SK-N-SH (cell line): Measurements from ENCODE around the gene GUCY2C. TPM values are rescaled to one million over a fixed set of nuclear protein-coding genes. Genes with fewer than 3 reads are reported as not detected.

Source experiments
- CTCF ChIA-PET: fragments of 300-600, 350-600 bp; formaldehyde crosslinking; extraction: SDS; loops from one replicate; lab custom pipeline; 2021; lab: Yijun Ruan, JAX
- POLR2A ChIA-PET: fragments of 350-600 bp; sonication (Branson Sonifier 250); formaldehyde crosslinking; extraction: SDS; loops from one replicate; lab custom pipeline; 2020; ENCODE audit warnings: antibody characterized with exemption, inconsistent platforms; lab: Yijun Ruan, JAX
- DNase-seq: peaks from one replicate; pipeline ENCODE4 v3.0.0; 2012
- H2AFZ ChIP-seq: fragments of 200-600 bp; sonication (generic); 2 replicates; pipeline ENCODE4 v1.8.1; 2016; ENCODE audit warnings: antibody characterized with exemption, mild to moderate bottlenecking, low read depth
- H3F3A ChIP-seq: fragments of 200-600 bp; sonication (generic); replicated peaks from 2 replicates; pipeline ENCODE3; 2016; ENCODE audit warnings: antibody characterized with exemption, mild to moderate bottlenecking; ENCODE audit not compliant: insufficient read depth
- H3K27ac ChIP-seq, 2 experiments: fragments of 200-500 bp in 1 of 2; fragments of 200-600 bp in 1 of 2; sonication (Bioruptor generic) in 1 of 2; sonication (generic), shearing (Covaris generic) in 1 of 2; 2 replicates each; pipeline versions ENCODE4 v1.5.1 to v1.6.1; 2014 to 2016; ENCODE audit warnings: low read depth in 2 of 2, inconsistent platforms in 1 of 2, low read length in 1 of 2, mild to moderate bottlenecking in 1 of 2, mixed read lengths in 1 of 2
- H3K27me3 ChIP-seq: fragments of 200-600 bp; sonication (generic), shearing (Covaris generic); 2 replicates; pipeline ENCODE4 v1.6.1; 2016; ENCODE audit warnings: mixed run types; ENCODE audit not compliant: insufficient read depth
- H3K36me3 ChIP-seq, 2 experiments: fragments of 200-500 bp in 1 of 2; fragments of 200-600 bp in 1 of 2; sonication (Bioruptor generic) in 1 of 2; sonication (generic) in 1 of 2; replicated peaks in 1 of 2; 2 replicates each; pipeline versions ENCODE3 to v1.5.1; 2014 to 2016; ENCODE audit warnings: low read length in 1 of 2, mild to moderate bottlenecking in 1 of 2; ENCODE audit not compliant: insufficient read depth in 2 of 2, control insufficient read depth in 1 of 2
- H3K4me1 ChIP-seq, 2 experiments: fragments of 200-500 bp in 1 of 2; fragments of 200-600 bp in 1 of 2; sonication (Bioruptor generic) in 1 of 2; sonication (generic), shearing (Covaris generic) in 1 of 2; 2 replicates each; pipeline versions ENCODE4 v1.5.1 to v1.6.1; 2014 to 2016; ENCODE audit warnings: low read depth in 1 of 2, low read length in 1 of 2, mixed run types in 1 of 2; ENCODE audit not compliant: insufficient read depth in 2 of 2, control insufficient read depth in 1 of 2
- H3K4me2 ChIP-seq: fragments of 200-600 bp; sonication (generic), shearing (Covaris generic); 2 replicates; pipeline ENCODE4 v1.6.1; 2017; ENCODE audit warnings: mixed run types
- H3K4me3 ChIP-seq, 2 experiments: fragments of 200-500 bp in 1 of 2; fragments of 200-600 bp in 1 of 2; sonication (Bioruptor generic) in 1 of 2; sonication (generic), shearing (Covaris generic) in 1 of 2; 2 replicates each; pipeline versions ENCODE4 v1.5.1 to v1.8.1; 2014 to 2016; ENCODE audit warnings: low read depth in 2 of 2, inconsistent platforms in 1 of 2, low read length in 1 of 2, mild to moderate bottlenecking in 1 of 2, mixed read lengths in 1 of 2, moderate library complexity in 1 of 2
- H3K79me2 ChIP-seq: fragments of 200-600 bp; sonication (generic); 2 replicates; pipeline ENCODE4 v1.8.1; 2017; ENCODE audit warnings: mild to moderate bottlenecking; ENCODE audit not compliant: insufficient read depth
- H3K9ac ChIP-seq: fragments of 200-600 bp; sonication (generic); 2 replicates; pipeline ENCODE4 v1.6.1; 2017; ENCODE audit warnings: mixed run types
- H3K9me2 ChIP-seq: fragments of 200-600 bp; sonication (generic); 2 replicates; pipeline ENCODE4 v1.6.1; 2017; ENCODE audit warnings: mixed run types
- H3K9me3 ChIP-seq: fragments of 200-600 bp; sonication (generic); 2 replicates; pipeline ENCODE4 v1.6.1; 2017; ENCODE audit warnings: mixed run types, mild to moderate bottlenecking, moderate library complexity
- H4K20me1 ChIP-seq: fragments of 200-600 bp; sonication (generic); 2 replicates; pipeline ENCODE4 v1.6.1; 2017; ENCODE audit warnings: mild to moderate bottlenecking, mixed run types; ENCODE audit not compliant: insufficient read depth
- CHD2 ChIP-seq: fragments of 150-350 bp; IDR thresholded peaks from 2 replicates; pipeline ENCODE4 v1.6.1; 2018; ENCODE audit warnings: low read length; ENCODE audit not compliant: partially characterized antibody
- GABPA ChIP-seq: IDR thresholded peaks from 2 replicates; pipeline ENCODE4 v1.4.0; 2012; ENCODE audit warnings: low read depth, mild to moderate bottlenecking
- MEF2A ChIP-seq: IDR thresholded peaks from 2 replicates; pipeline ENCODE4 v1.4.0; 2012; ENCODE audit warnings: low read depth, borderline replicate concordance
- MXI1 ChIP-seq: IDR thresholded peaks from 2 replicates; pipeline ENCODE4 v1.6.1; 2012; ENCODE audit warnings: mild to moderate bottlenecking, low read depth, low read length, improper control_type of control experiment
- NRF1 ChIP-seq: IDR thresholded peaks from 2 replicates; pipeline ENCODE4 v1.6.1; 2012; ENCODE audit warnings: low read depth, mild to moderate bottlenecking, low read length
- PBX3 ChIP-seq: IDR thresholded peaks from 2 replicates; pipeline ENCODE4; 2012
- POLR2AphosphoS5 ChIP-seq: IDR thresholded peaks from 2 replicates; pipeline ENCODE4 v1.6.1; 2012; ENCODE audit warnings: low read depth, low read length
- RXRA ChIP-seq: IDR thresholded peaks from 2 replicates; pipeline ENCODE4 v1.4.0; 2012; ENCODE audit warnings: low read depth, mild to moderate bottlenecking, borderline replicate concordance
- SIN3A ChIP-seq: IDR thresholded peaks from 2 replicates; pipeline ENCODE4 v1.6.1; 2012; ENCODE audit warnings: low read depth, mild to moderate bottlenecking, low read length, moderate library complexity, borderline replicate concordance
- TCF12 ChIP-seq: IDR thresholded peaks from 2 replicates; pipeline ENCODE4 v1.4.0; 2012
- TEAD4 ChIP-seq: IDR thresholded peaks from 2 replicates; pipeline ENCODE4 v1.4.0; 2012; ENCODE audit warnings: mild to moderate bottlenecking, borderline replicate concordance; ENCODE audit not compliant: insufficient read depth
- YY1 ChIP-seq: IDR thresholded peaks from 2 replicates; pipeline ENCODE4 v1.4.0; 2012; ENCODE audit warnings: low read depth, mild to moderate bottlenecking
- ZBTB33 ChIP-seq: IDR thresholded peaks from 2 replicates; pipeline ENCODE4 v1.4.0; 2012; ENCODE audit warnings: low read depth, borderline replicate concordance
- WGBS: methylation state at CpG from one replicate; pipeline ENCODE4 v1.1.6; 2017; ENCODE audit warnings: low lambda C conversion rate; 5-methylcytosine and 5-hydroxymethylcytosine counted together
- polyA plus RNA-seq, 3 experiments: library from polyadenylated mRNA; depleted of rRNA; stranded (reverse); fragments of >200 nt; gene quantifications; 2 replicates each; pipeline ENCODE4 v1.2.3, GENCODE V29; 2012

GUCY2C gene
- polyA plus RNA-seq, 1 of the 3 experiments (the other 2 are of a cell fraction), result not detected

- CTCF ChIA-PET, result no interaction called here
- 11% methylated on average over 3 of the region's 3 CpGs for WGBS
- H3K4me1 ChIP-seq, result no peaks in the 10 kb centered on the region
Observed at GRCh38 chr12:14597480-14597879, 98.9 kb downstream of the GUCY2C start.

GRCh38 chr12:14591719-14592118 is 104.7 kb downstream of the GUCY2C start:
- H3K27me3 ChIP-seq, result no peaks in the 10 kb centered on the region
- H4K20me1 ChIP-seq, result no peaks in the 10 kb centered on the region
- ChIA-PET POLR2A (no interaction called here), CTCF (no interaction called here)
- TF ChIP-seq RXRA (no peak), PBX3 (no peak), YY1 (no peak), MEF2A (no peak), POLR2AphosphoS5 (no peak)
- no peaks in the 10 kb centered on the region for H3K79me2 ChIP-seq
- whole genome bisulfite sequencing, result 0% methylated on average over 1 of the region's 1 CpG
- H3K36me3 ChIP-seq, result no peaks in the 10 kb centered on the region
- H2AFZ ChIP-seq, result no peak overlapping the region
- no peak for DNase-seq
- no peaks in the 10 kb centered on the region for H3K9me3 ChIP-seq
- no peaks in the 10 kb centered on the region for H3F3A ChIP-seq
- no peak overlapping the region for H3K4me2 ChIP-seq
- H3K27ac ChIP-seq, result no peak overlapping the region
- H3K9ac ChIP-seq, result no peak overlapping the region
- no peaks in the 10 kb centered on the region for H3K4me1 ChIP-seq
- no peak overlapping the region for H3K4me3 ChIP-seq
- H3K9me2 ChIP-seq, result no peaks in the 10 kb centered on the region

More at GRCh38 chr12:14597480-14597879, 98.9 kb downstream of the GUCY2C start:
- H3K9ac ChIP-seq, result no peak overlapping the region
- H3K4me2 ChIP-seq, result no peak overlapping the region
- no peak overlapping the region for H2AFZ ChIP-seq
- H3K79me2 ChIP-seq, result no peaks in the 10 kb centered on the region
- H3K9me3 ChIP-seq, result no peaks in the 10 kb centered on the region
- no peak overlapping the region for H3K4me3 ChIP-seq
- H3K27me3 ChIP-seq, result no peaks in the 10 kb centered on the region
- no peak overlapping the region for H3K27ac ChIP-seq
- no peaks in the 10 kb centered on the region for H3F3A ChIP-seq
- POLR2A ChIA-PET, result no interaction called here
- H3K36me3 ChIP-seq, result no peaks in the 10 kb centered on the region
- no peak for DNase-seq
- no peaks in the 10 kb centered on the region for H3K9me2 ChIP-seq
- TF ChIP-seq TEAD4 (no peak), CHD2 (no peak), ZBTB33 (no peak), TCF12 (no peak), MXI1 (no peak), GABPA (no peak), SIN3A (no peak), NRF1 (no peak)
- H4K20me1 ChIP-seq, result no peaks in the 10 kb centered on the region
